HG03575 (cell line): ENCODE data around the gene DEUP1.
"Not testable (repeated sequence)": the region's sequence is repeated elsewhere in the genome, so short reads cannot be mapped to it uniquely, and the experiment has no call there.

Experiments used
- ATAC-seq: cut with Tn5 transposase; IDR thresholded peaks from one replicate; pipeline ENCODE4 v1.9.1; 2021; ENCODE audit not compliant: unreplicated experiment, insufficient number of reproducible peaks, low FRiP score; ENCODE audit errors: extremely low read depth

DEUP1 gene

GRCh38 chr11:93330446-93330984 is at the start of gene DEUP1:
TSS of gene DEUP1 (plus strand) at chr11:93330742. CDS start at chr11:93332260, 1,518 bp downstream.
- no peak for ATAC-seq

- no peak for ATAC-seq
These were observed 45.1 kb upstream of the DEUP1 start for GRCh38 chr11:93285430-93285829.

GRCh38 chr11:93287434-93287833 is 43.1 kb upstream of the DEUP1 start:
- ATAC-seq = no peak

GRCh38 chr11:93288079-93288478 is 42.5 kb upstream of the DEUP1 start:
- ATAC-seq = no peak

- no peak for ATAC-seq
These were observed 41.8 kb upstream of the DEUP1 start for GRCh38 chr11:93288767-93289166.

GRCh38 chr11:93289782-93290463 is 40.6 kb upstream of the DEUP1 start:
- ATAC-seq = no peak

GRCh38 chr11:93291110-93291509 is 39.4 kb upstream of the DEUP1 start:
- ATAC-seq = no peak

- ATAC-seq = no peak
These were observed 38.6 kb upstream of the DEUP1 start for GRCh38 chr11:93291898-93292297.

GRCh38 chr11:93295921-93296575 is 34.5 kb upstream of the DEUP1 start:
- ATAC-seq = no peak

GRCh38 chr11:93303689-93304088 is 26.9 kb upstream of the DEUP1 start:
- no peak for ATAC-seq

GRCh38 chr11:93314399-93314798 is 16.1 kb upstream of the DEUP1 start:
- ATAC-seq = not testable (repeated sequence)

GRCh38 chr11:93319224-93319839 is 11.2 kb upstream of the DEUP1 start:
- no peak for ATAC-seq

GRCh38 chr11:93320230-93320629 is 10.3 kb upstream of the DEUP1 start:
- no peak for ATAC-seq

- no peak for ATAC-seq
These were observed 8.3 kb upstream of the DEUP1 start for GRCh38 chr11:93322207-93322606.

GRCh38 chr11:93323747-93324146 is 6.8 kb upstream of the DEUP1 start:
- ATAC-seq = no peak

GRCh38 chr11:93324500-93324899 is 6.0 kb upstream of the DEUP1 start:
- ATAC-seq = no peak

GRCh38 chr11:93326681-93327080 is 3.9 kb upstream of the DEUP1 start:
- no peak for ATAC-seq

GRCh38 chr11:93329936-93330445 is 551 bp upstream of the DEUP1 start:
- no peak for ATAC-seq

- no peak for ATAC-seq
These were observed 9.7 kb downstream of the DEUP1 start for GRCh38 chr11:93340223-93340622.

GRCh38 chr11:93344855-93345333 is 14.4 kb downstream of the DEUP1 start:
- ATAC-seq = no peak
